WTC11 (cell line): ENCODE data around the gene RTN4RL1. TPM values are rescaled to one million over a fixed set of nuclear protein-coding genes. Genes with fewer than 3 reads are reported as not detected.
A peak's percentile ranks its signal among the peaks of the same experiment; 100 is the strongest.

Experiments
- ATAC-seq: fragments of 200-7000 bp; cut with Tn5 transposase; 2 replicates; pipeline ENCODE4 v1.10.0; 2021; ENCODE audit warnings: mild to moderate bottlenecking, moderate library complexity
- CTCF ChIA-PET: fragments of 300-600 bp; sonication (Branson Sonifier 250); formaldehyde crosslinking; loops from one replicate; lab custom pipeline; 2021; ENCODE audit warnings: antibody characterized with exemption; lab: Charles Lee
- POLR2A ChIA-PET: fragments of 350-600 bp; sonication (Branson Sonifier 250); formaldehyde crosslinking; loops from one replicate; lab custom pipeline; 2021; ENCODE audit warnings: antibody characterized with exemption; lab: Charles Lee
- DNase-seq: peaks from one replicate; pipeline ENCODE4 v3.0.0; 2021; ENCODE audit warnings: low spot score
- H3K27ac Mint-ChIP-seq: 2 replicates; pipeline ENCODE4 v1.8.0; 2021; ENCODE audit warnings: mixed read lengths
- H3K27me3 Mint-ChIP-seq: 2 replicates; pipeline ENCODE4 v1.8.0; 2021; ENCODE audit warnings: low read depth, mild to moderate bottlenecking, moderate library complexity, mixed read lengths
- H3K36me3 Mint-ChIP-seq: 2 replicates; pipeline ENCODE4 v1.8.0; 2021; ENCODE audit warnings: mixed read lengths
- H3K4me1 Mint-ChIP-seq: 2 replicates; pipeline ENCODE4 v1.8.0; 2022; ENCODE audit warnings: mixed read lengths
- H3K4me3 Mint-ChIP-seq: 2 replicates; pipeline ENCODE4 v1.8.0; 2021; ENCODE audit warnings: mild to moderate bottlenecking, moderate library complexity, mixed read lengths
- H3K9me3 Mint-ChIP-seq: 2 replicates; pipeline ENCODE4 v1.8.0; 2021; ENCODE audit warnings: mixed read lengths
- ARID4B ChIP-seq: sonication (generic); formaldehyde crosslinking; IDR thresholded peaks from 2 replicates; pipeline ENCODE4 v1.8.0; 2023; ENCODE audit warnings: missing genetic modification reagents, mild to moderate bottlenecking, borderline replicate concordance
- ATF1 ChIP-seq: sonication (generic); formaldehyde crosslinking; IDR thresholded peaks from 2 replicates; pipeline ENCODE4 v1.8.1; 2023; ENCODE audit warnings: mild to moderate bottlenecking, moderate library complexity, missing genetic modification reagents
- FOXK1 ChIP-seq: sonication (generic); formaldehyde crosslinking; IDR thresholded peaks from 2 replicates; pipeline ENCODE4 v1.8.0; 2022; ENCODE audit warnings: mild to moderate bottlenecking, moderate library complexity, missing genetic modification reagents
- KAT7 ChIP-seq: sonication (generic); formaldehyde crosslinking; IDR thresholded peaks from 2 replicates; pipeline ENCODE4 v1.8.1; 2023; ENCODE audit warnings: missing genetic modification reagents, mild to moderate bottlenecking, borderline replicate concordance
- MXD4 ChIP-seq: fragments of 250-450 bp; sonication (Bioruptor Pico); IDR thresholded peaks from 2 replicates; pipeline ENCODE4 v1.8.0; 2021; ENCODE audit warnings: mild to moderate bottlenecking, moderate library complexity, borderline replicate concordance
- NFATC4 ChIP-seq: fragments of 250-450 bp; sonication (Bioruptor Pico); IDR thresholded peaks from 2 replicates; pipeline ENCODE4 v1.9.0; 2021; ENCODE audit warnings: mild to moderate bottlenecking
- OVOL2 ChIP-seq: fragments of 250-450 bp; sonication (Bioruptor Pico); IDR thresholded peaks from 2 replicates; pipeline ENCODE4 v1.9.0; 2021; ENCODE audit warnings: mild to moderate bottlenecking, borderline replicate concordance
- SOX15 ChIP-seq: fragments of 250-450 bp; sonication (Bioruptor Pico); IDR thresholded peaks from 2 replicates; pipeline ENCODE4 v1.9.0; 2021; ENCODE audit warnings: mild to moderate bottlenecking
- TP53 ChIP-seq: sonication (generic); formaldehyde crosslinking; IDR thresholded peaks from 2 replicates; pipeline ENCODE4 v1.8.1; 2023; ENCODE audit warnings: mild to moderate bottlenecking, missing genetic modification reagents
- USF2 ChIP-seq: sonication (generic); formaldehyde crosslinking; IDR thresholded peaks from 2 replicates; pipeline ENCODE4 v1.8.1; 2023; ENCODE audit warnings: mild to moderate bottlenecking, missing genetic modification reagents, moderate library complexity
- ZSCAN18 ChIP-seq: fragments of 250-450 bp; sonication (Bioruptor Pico); IDR thresholded peaks from 2 replicates; pipeline ENCODE4 v2.1.2; 2022; ENCODE audit warnings: mild to moderate bottlenecking, moderate library complexity
- total RNA-seq: library from RNA; stranded (reverse); gene quantifications from 3 replicates; pipeline ENCODE4 v1.2.3, GENCODE V29; 2021
- TF ChIP-seq, protein P1 (sequence below): sonication (generic); formaldehyde crosslinking; IDR thresholded peaks from 2 replicates; pipeline ENCODE4 v1.8.0; 2022; ENCODE audit warnings: mild to moderate bottlenecking, missing genetic modification reagents
- TF ChIP-seq, protein P2 (sequence below): sonication (generic); formaldehyde crosslinking; conservative IDR thresholded peaks from 2 replicates; pipeline ENCODE4 v1.8.1; 2022; ENCODE audit warnings: mild to moderate bottlenecking, missing genetic modification reagents
- TF ChIP-seq, protein P3 (sequence below): sonication (generic); formaldehyde crosslinking; IDR thresholded peaks from 2 replicates; pipeline ENCODE4 v1.8.0; 2023; ENCODE audit warnings: mild to moderate bottlenecking, missing genetic modification reagents
- TF ChIP-seq, protein P4 (sequence below): sonication (generic); formaldehyde crosslinking; IDR thresholded peaks from 2 replicates; pipeline ENCODE4 v1.8.1; 2022; ENCODE audit warnings: missing genetic modification reagents, borderline replicate concordance

The RTN4RL1 gene
- total RNA-seq, 1 experiment from 2014 or later: 0.72 TPM

DNA sequence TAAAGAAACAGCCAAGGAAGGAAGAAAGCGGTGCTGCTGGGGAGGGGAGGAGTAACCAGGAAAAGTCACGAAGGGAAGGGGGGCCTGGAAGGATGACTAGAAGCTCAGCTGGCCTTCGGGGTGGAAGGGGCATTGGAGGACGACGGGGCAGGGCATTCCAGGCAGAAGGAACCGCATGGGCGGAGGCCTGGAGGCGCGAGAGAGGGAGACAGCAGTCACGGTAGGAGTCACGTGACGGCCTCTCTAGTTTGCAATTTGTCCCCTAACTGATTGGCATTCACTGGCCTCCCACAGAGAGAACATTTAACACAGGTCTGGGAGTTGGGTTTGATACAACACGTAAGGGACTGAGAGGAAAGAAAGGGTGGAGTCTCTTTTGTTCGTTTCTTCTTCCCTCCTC lies 63.9 kb downstream of the RTN4RL1 start (continued):
- TF ChIP-seq USF2 (CRISPR knock-in tag): peak; percentile 94
- TF ChIP-seq, protein P1, sequence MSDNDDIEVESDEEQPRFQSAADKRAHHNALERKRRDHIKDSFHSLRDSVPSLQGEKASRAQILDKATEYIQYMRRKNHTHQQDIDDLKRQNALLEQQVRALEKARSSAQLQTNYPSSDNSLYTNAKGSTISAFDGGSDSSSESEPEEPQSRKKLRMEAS (CRISPR knock-in tag): peak; percentile 22; the same call in 1 of the 2 replicates
- TF ChIP-seq FOXK1 (CRISPR knock-in tag): peak; percentile 30; the same call in 1 of the 2 replicates

- CTCF ChIA-PET: no interaction called here
- Mint-ChIP-seq H3K27ac (no peak overlapping the region), H3K36me3 (no peaks in the 10 kb centered on the region)
Observed at GRCh38 chr17:1960545-1960912, 64.6 kb downstream of the RTN4RL1 start.

More at GRCh38 chr17:1960545-1960912, 64.6 kb downstream of the RTN4RL1 start:
- peaks cover 18% of the 10 kb centered on the region for H3K4me1 Mint-ChIP-seq
- H3K4me3 Mint-ChIP-seq: no peak overlapping the region
- POLR2A ChIA-PET: interaction anchor here (0.6 kb wide), 1 partner anchor 359 kb away, joined by 3 read pairs; no protein-coding TSS in a partner anchor
- TF ChIP-seq, protein P2, sequence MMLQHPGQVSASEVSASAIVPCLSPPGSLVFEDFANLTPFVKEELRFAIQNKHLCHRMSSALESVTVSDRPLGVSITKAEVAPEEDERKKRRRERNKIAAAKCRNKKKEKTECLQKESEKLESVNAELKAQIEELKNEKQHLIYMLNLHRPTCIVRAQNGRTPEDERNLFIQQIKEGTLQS (CRISPR knock-in tag): no peak
- TF ChIP-seq MXD4 (CRISPR knock-in tag) (no peak), NFATC4 (CRISPR knock-in tag) (no peak), ZSCAN18 (CRISPR knock-in tag) (no peak), TP53 (CRISPR knock-in tag) (no peak), USF2 (CRISPR knock-in tag) (no peak), ATF1 (CRISPR knock-in tag) (no peak), FOXK1 (CRISPR knock-in tag) (no peak), SOX15 (CRISPR knock-in tag) (no peak), KAT7 (no peak), OVOL2 (CRISPR knock-in tag) (no peak), ARID4B (CRISPR knock-in tag) (no peak)
- TF ChIP-seq, protein P3, sequence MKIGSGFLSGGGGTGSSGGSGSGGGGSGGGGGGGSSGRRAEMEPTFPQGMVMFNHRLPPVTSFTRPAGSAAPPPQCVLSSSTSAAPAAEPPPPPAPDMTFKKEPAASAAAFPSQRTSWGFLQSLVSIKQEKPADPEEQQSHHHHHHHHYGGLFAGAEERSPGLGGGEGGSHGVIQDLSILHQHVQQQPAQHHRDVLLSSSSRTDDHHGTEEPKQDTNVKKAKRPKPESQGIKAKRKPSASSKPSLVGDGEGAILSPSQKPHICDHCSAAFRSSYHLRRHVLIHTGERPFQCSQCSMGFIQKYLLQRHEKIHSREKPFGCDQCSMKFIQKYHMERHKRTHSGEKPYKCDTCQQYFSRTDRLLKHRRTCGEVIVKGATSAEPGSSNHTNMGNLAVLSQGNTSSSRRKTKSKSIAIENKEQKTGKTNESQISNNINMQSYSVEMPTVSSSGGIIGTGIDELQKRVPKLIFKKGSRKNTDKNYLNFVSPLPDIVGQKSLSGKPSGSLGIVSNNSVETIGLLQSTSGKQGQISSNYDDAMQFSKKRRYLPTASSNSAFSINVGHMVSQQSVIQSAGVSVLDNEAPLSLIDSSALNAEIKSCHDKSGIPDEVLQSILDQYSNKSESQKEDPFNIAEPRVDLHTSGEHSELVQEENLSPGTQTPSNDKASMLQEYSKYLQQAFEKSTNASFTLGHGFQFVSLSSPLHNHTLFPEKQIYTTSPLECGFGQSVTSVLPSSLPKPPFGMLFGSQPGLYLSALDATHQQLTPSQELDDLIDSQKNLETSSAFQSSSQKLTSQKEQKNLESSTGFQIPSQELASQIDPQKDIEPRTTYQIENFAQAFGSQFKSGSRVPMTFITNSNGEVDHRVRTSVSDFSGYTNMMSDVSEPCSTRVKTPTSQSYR (CRISPR knock-in tag): no peak
- TF ChIP-seq, protein P4, sequence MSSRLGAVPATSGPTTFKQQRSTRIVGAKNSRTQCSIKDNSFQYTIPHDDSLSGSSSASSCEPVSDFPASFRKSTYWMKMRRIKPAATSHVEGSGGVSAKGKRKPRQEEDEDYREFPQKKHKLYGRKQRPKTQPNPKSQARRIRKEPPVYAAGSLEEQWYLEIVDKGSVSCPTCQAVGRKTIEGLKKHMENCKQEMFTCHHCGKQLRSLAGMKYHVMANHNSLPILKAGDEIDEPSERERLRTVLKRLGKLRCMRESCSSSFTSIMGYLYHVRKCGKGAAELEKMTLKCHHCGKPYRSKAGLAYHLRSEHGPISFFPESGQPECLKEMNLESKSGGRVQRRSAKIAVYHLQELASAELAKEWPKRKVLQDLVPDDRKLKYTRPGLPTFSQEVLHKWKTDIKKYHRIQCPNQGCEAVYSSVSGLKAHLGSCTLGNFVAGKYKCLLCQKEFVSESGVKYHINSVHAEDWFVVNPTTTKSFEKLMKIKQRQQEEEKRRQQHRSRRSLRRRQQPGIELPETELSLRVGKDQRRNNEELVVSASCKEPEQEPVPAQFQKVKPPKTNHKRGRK (CRISPR knock-in tag): no peak
- no peak; the same call in 1 of the 2 replicates for ATAC-seq
- H3K9me3 Mint-ChIP-seq: no peaks in the 10 kb centered on the region
- DNase-seq: no peak
- peaks cover 45% of the 10 kb centered on the region for H3K27me3 Mint-ChIP-seq
